HG02981 (cell line): ENCODE results near the gene CANT1.
"Not testable (repeated sequence)": the region's sequence is repeated elsewhere in the genome, so short reads cannot be mapped to it uniquely, and the experiment has no call there.

Experiments used
- ATAC-seq: cut with Tn5 transposase; IDR thresholded peaks from one replicate; pipeline ENCODE4 v1.9.1; 2021; ENCODE audit warnings: mild to moderate bottlenecking, moderate library complexity; ENCODE audit not compliant: unreplicated experiment

The CANT1 gene

GRCh38 chr17:78963378-78963777 is 46.2 kb downstream of the CANT1 start:
- ATAC-seq: no peak

GRCh38 chr17:78962984-78963348 is 46.6 kb downstream of the CANT1 start:
- not testable (repeated sequence) for ATAC-seq

GRCh38 chr17:78962345-78962983 is 47.1 kb downstream of the CANT1 start:
- ATAC-seq: no peak

- no peak for ATAC-seq
Measured at GRCh38 chr17:78961571-78961970, 48.0 kb downstream of the CANT1 start.

GRCh38 chr17:78960928-78961327 is 48.6 kb downstream of the CANT1 start:
- no peak for ATAC-seq

GRCh38 chr17:78959803-78960202 is 49.8 kb downstream of the CANT1 start:
- no peak for ATAC-seq

- no peak for ATAC-seq
Measured at GRCh38 chr17:78958641-78959127, 50.9 kb downstream of the CANT1 start.

- ATAC-seq: no peak
Measured at GRCh38 chr17:78957128-78957527, 52.4 kb downstream of the CANT1 start.

GRCh38 chr17:78956254-78956653 is 53.3 kb downstream of the CANT1 start:
- ATAC-seq: no peak

- ATAC-seq: no peak
Measured at GRCh38 chr17:78954684-78955083, 54.9 kb downstream of the CANT1 start.

- ATAC-seq: no peak
Measured at GRCh38 chr17:78953356-78954350, 55.9 kb downstream of the CANT1 start.

GRCh38 chr17:78952706-78953105 is 56.9 kb downstream of the CANT1 start:
- no peak for ATAC-seq

- ATAC-seq: no peak
Measured at GRCh38 chr17:78951967-78952551, 57.5 kb downstream of the CANT1 start.

- no peak for ATAC-seq
Measured at GRCh38 chr17:78950870-78951269, 58.7 kb downstream of the CANT1 start.

GRCh38 chr17:78947235-78948149 is 62.1 kb downstream of the CANT1 start:
- no peak for ATAC-seq

- ATAC-seq: no peak
Measured at GRCh38 chr17:78946631-78947030, 62.9 kb downstream of the CANT1 start.

- ATAC-seq: no peak
Measured at GRCh38 chr17:78946131-78946530, 63.4 kb downstream of the CANT1 start.

- not testable (repeated sequence) for ATAC-seq
Measured at GRCh38 chr17:78945455-78945854, 64.1 kb downstream of the CANT1 start.

- ATAC-seq: no peak
Measured at GRCh38 chr17:78944956-78945355, 64.6 kb downstream of the CANT1 start.

- ATAC-seq: no peak
Measured at GRCh38 chr17:78944026-78944425, 65.5 kb downstream of the CANT1 start.
